ENCODE results near the gene TSPO. TPM values are rescaled to one million over a fixed set of nuclear protein-coding genes. Genes with fewer than 3 reads are reported as not detected.

Gene TSPO
- total RNA-seq, 1 donor from 2014 or later, result 1.6 TPM

- H3K27me3 ChIP-seq, result no peaks in the 10 kb centered on the region
- peaks cover 23% of the 10 kb centered on the region for H3F3A ChIP-seq (ENCODE audit: low read depth)
- H3K4me2 ChIP-seq, result peak within 1 kb of the TSS; percentile 91
- no peaks in the 10 kb centered on the region for H3K9me3 Mint-ChIP-seq
- no peak for TF ChIP-seq EZH2phosphoT487 (IDR thresholded peaks at IDR 0.05)
- no peak for TF ChIP-seq EZH2 (IDR thresholded peaks at IDR 0.05)
- peak; percentile 4 for TF ChIP-seq CTCF (IDR thresholded peaks at IDR 0.05)
- peak within 1 kb of the TSS; percentile 68 for H3K9ac ChIP-seq
- H3K4me1 ChIP-seq, result peaks cover 14% of the 10 kb centered on the region
- H4K20me1 ChIP-seq (ENCODE audit: low read depth), result peaks cover 35% of the 10 kb centered on the region
- H3K4me3 ChIP-seq, result peak within 1 kb of the TSS; percentile 54
- no peaks in the 10 kb centered on the region for H3K36me3 ChIP-seq
- no peak within 1 kb of the TSS for H3K27ac ChIP-seq
- H3K4me1 Mint-ChIP-seq, result peaks cover 30% of the 10 kb centered on the region
- H3K79me2 ChIP-seq (ENCODE audit: low read depth), result peaks cover 31% of the 10 kb centered on the region
- H3K27me3 Mint-ChIP-seq (ENCODE audit: insufficient read depth, low read depth), result peaks cover 4% of the 10 kb centered on the region
- H2AFZ ChIP-seq (replicated peaks), result peak within 1 kb of the TSS; percentile 6
- peak within 1 kb of the TSS; percentile 42 for H3K27ac Mint-ChIP-seq
- H3K36me3 Mint-ChIP-seq, result no peaks in the 10 kb centered on the region
- peak; percentile 92 for DNase-seq (ENCODE audit: low spot score)
- no peaks in the 10 kb centered on the region for H3K9me3 ChIP-seq (ENCODE audit: low read depth)
- peak within 1 kb of the TSS; percentile 82 for H3K4me3 Mint-ChIP-seq
Observed at GRCh38 chr22:43186272-43187170, 35.2 kb downstream of the TSPO start, which contains the start of gene TTLL12. Gene TTLL12 (minus strand): TSS chr22:43187134. CDS start chr22:43187069, 65 bp downstream.

GRCh38 chr22:43187171-43188099 lies 36.1 kb downstream of the TSPO start:
- Histone ChIP-seq H3K4me1 (peaks cover 14% of the 10 kb centered on the region), H3K4me3 (peak overlapping the region; percentile 26), H3K27me3 (no peaks in the 10 kb centered on the region), H3K4me2 (peak overlapping the region; percentile 64), H3K9ac (no peak overlapping the region), H4K20me1 (ENCODE audit: low read depth) (peaks cover 34% of the 10 kb centered on the region), H3K27ac (no peak overlapping the region), H3F3A (ENCODE audit: low read depth) (peaks cover 26% of the 10 kb centered on the region), H3K36me3 (no peaks in the 10 kb centered on the region), H2AFZ (replicated peaks) (peak overlapping the region; percentile 6), H3K79me2 (ENCODE audit: low read depth) (peaks cover 31% of the 10 kb centered on the region), H3K9me3 (ENCODE audit: low read depth) (no peaks in the 10 kb centered on the region)
- H3K27ac Mint-ChIP-seq, result peak overlapping the region; percentile 42
- TF ChIP-seq EZH2phosphoT487 (IDR thresholded peaks at IDR 0.05) (no peak), CTCF (IDR thresholded peaks at IDR 0.05) (peak; percentile 69), EZH2 (IDR thresholded peaks at IDR 0.05) (peak; percentile 43)
- peaks cover 4% of the 10 kb centered on the region for H3K27me3 Mint-ChIP-seq (ENCODE audit: insufficient read depth, low read depth)
- no peaks in the 10 kb centered on the region for H3K9me3 Mint-ChIP-seq
- no peaks in the 10 kb centered on the region for H3K36me3 Mint-ChIP-seq
- H3K4me1 Mint-ChIP-seq, result peaks cover 28% of the 10 kb centered on the region
- peak overlapping the region; percentile 79 for H3K4me3 Mint-ChIP-seq
- DNase-seq (ENCODE audit: low spot score), result peak; percentile 96

- peak overlapping the region; percentile 65 for H2AFZ ChIP-seq (replicated peaks)
- no peaks in the 10 kb centered on the region for H3K36me3 Mint-ChIP-seq
Observed at GRCh38 chr22:43188829-43189545, 37.6 kb downstream of the TSPO start.

More at GRCh38 chr22:43188829-43189545, 37.6 kb downstream of the TSPO start:
- no peak for DNase-seq (ENCODE audit: low spot score)
- Mint-ChIP-seq H3K27ac (peak overlapping the region; percentile 24), H3K27me3 (ENCODE audit: insufficient read depth, low read depth) (peaks cover 4% of the 10 kb centered on the region), H3K4me3 (peak overlapping the region; percentile 0), H3K9me3 (no peaks in the 10 kb centered on the region), H3K4me1 (peaks cover 26% of the 10 kb centered on the region)
- Histone ChIP-seq H3K4me1 (peaks cover 14% of the 10 kb centered on the region), H4K20me1 (ENCODE audit: low read depth) (peaks cover 18% of the 10 kb centered on the region), H3K9me3 (ENCODE audit: low read depth) (no peaks in the 10 kb centered on the region), H3K9ac (no peak overlapping the region), H3K4me3 (no peak overlapping the region), H3K36me3 (no peaks in the 10 kb centered on the region), H3K27ac (no peak overlapping the region), H3F3A (ENCODE audit: low read depth) (peaks cover 26% of the 10 kb centered on the region), H3K79me2 (ENCODE audit: low read depth) (peaks cover 25% of the 10 kb centered on the region), H3K27me3 (no peaks in the 10 kb centered on the region), H3K4me2 (no peak overlapping the region)
- TF ChIP-seq EZH2phosphoT487 (IDR thresholded peaks at IDR 0.05) (no peak), CTCF (IDR thresholded peaks at IDR 0.05) (no peak), EZH2 (IDR thresholded peaks at IDR 0.05) (no peak)
